BE2C (cell line): ENCODE data around the gene SSBP3.
"Not testable (repeated sequence)": the region's sequence is repeated elsewhere in the genome, so short reads cannot be mapped to it uniquely, and the experiment has no call there.

Experiments used
- DNase-seq: peaks from one replicate; pipeline ENCODE4 v3.0.0-alpha.2; 2020
- H3K27me3 ChIP-seq: fragments of 250-450 bp; sonication (Bioruptor Pico); 2 replicates; pipeline ENCODE4 v1.5.1; 2020; ENCODE audit warnings: mild to moderate bottlenecking
- H3K36me3 ChIP-seq: fragments of 250-450 bp; sonication (Bioruptor Pico); 2 replicates; pipeline ENCODE4 v1.5.1; 2020; ENCODE audit warnings: mild to moderate bottlenecking
- H3K4me1 ChIP-seq: fragments of 250-450 bp; sonication (Bioruptor Pico); 2 replicates; pipeline ENCODE4 v1.5.1; 2020
- H3K4me3 ChIP-seq: 2 replicates; pipeline ENCODE4 v1.5.1; 2011; ENCODE audit warnings: low read depth, low read length
- H3K9me3 ChIP-seq: fragments of 250-450 bp; sonication (Bioruptor Pico); 2 replicates; pipeline ENCODE4 v1.5.1; 2020
- TF ChIP-seq, protein P1 (sequence below): IDR thresholded peaks from 2 replicates; pipeline ENCODE4 v1.5.1; 2012; ENCODE audit warnings: mild to moderate bottlenecking, low read depth, low read length

Gene SSBP3

DNA sequence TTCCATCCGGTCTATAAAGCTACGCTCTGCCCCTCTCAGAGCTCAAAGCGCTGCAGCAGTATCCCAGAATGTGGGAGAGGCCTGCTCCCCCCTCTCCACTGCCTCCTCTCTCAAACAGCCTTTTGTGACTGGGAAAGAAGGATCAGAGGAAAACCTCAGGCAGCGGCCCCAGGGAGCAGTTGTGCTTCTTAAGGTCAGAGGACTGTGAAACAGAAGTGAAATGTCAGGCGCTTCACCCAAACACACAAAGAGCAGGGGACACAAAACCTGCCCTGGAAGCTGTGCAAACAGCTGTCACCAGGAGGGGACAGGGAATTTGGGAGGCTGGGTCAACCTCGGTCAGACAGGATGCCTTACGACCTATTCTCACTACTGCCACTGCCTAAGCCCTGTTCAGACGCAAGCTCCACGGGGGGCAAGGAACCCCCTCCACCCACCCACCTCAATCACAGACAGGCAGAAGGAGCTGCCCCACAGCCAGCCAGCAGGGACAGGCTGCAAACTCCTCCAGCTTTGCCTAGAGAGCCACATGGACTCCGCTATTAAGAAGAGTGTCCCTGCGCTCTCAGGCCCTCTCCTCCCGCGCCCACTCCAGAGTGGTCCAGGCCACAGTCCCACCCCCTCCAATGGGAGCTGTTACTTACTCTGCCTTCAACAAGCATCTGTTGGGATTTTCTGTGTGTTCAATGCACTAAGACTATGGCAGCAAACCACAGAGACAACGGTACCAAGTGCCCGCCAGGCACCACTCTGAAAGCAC, 14.6 kb downstream of the SSBP3 start:
- TF ChIP-seq, protein P1, sequence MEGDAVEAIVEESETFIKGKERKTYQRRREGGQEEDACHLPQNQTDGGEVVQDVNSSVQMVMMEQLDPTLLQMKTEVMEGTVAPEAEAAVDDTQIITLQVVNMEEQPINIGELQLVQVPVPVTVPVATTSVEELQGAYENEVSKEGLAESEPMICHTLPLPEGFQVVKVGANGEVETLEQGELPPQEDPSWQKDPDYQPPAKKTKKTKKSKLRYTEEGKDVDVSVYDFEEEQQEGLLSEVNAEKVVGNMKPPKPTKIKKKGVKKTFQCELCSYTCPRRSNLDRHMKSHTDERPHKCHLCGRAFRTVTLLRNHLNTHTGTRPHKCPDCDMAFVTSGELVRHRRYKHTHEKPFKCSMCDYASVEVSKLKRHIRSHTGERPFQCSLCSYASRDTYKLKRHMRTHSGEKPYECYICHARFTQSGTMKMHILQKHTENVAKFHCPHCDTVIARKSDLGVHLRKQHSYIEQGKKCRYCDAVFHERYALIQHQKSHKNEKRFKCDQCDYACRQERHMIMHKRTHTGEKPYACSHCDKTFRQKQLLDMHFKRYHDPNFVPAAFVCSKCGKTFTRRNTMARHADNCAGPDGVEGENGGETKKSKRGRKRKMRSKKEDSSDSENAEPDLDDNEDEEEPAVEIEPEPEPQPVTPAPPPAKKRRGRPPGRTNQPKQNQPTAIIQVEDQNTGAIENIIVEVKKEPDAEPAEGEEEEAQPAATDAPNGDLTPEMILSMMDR = no peak
- H3K4me1 ChIP-seq = no peaks in the 10 kb centered on the region; the same call in 1 of the 2 replicates
- no peaks in the 10 kb centered on the region for H3K9me3 ChIP-seq
- H3K27me3 ChIP-seq = no peaks in the 10 kb centered on the region
- no peak for DNase-seq
- H3K36me3 ChIP-seq = peaks cover 29% of the 10 kb centered on the region
- H3K4me3 ChIP-seq = no peak overlapping the region

DNA sequence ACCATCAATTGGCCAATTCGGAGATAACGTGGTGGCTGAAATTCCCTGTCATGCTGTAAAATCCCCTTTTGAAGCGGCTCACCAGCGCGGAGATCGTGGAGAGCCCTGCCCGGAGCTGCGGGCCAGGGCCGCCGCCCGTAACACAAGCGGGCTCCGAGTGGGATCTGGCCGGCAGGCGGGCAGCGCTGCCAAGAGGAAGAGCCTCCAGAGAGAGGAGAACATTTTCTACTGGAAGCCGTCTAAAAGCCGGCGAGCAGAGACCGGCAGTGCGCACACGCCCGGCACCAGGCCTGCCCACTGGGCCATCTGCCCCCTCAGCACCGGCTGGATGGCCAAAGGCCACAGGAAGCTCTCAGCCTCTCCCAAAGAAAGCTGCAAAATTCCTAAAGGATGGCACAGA, 15.5 kb downstream of the SSBP3 start:
- TF ChIP-seq, protein P1 = no peak
- no peaks in the 10 kb centered on the region for H3K9me3 ChIP-seq
- peaks cover 27% of the 10 kb centered on the region for H3K36me3 ChIP-seq
- DNase-seq = no peak
- no peaks in the 10 kb centered on the region for H3K27me3 ChIP-seq
- H3K4me3 ChIP-seq = no peak overlapping the region
- H3K4me1 ChIP-seq = no peaks in the 10 kb centered on the region; the same call in 1 of the 2 replicates

DNA sequence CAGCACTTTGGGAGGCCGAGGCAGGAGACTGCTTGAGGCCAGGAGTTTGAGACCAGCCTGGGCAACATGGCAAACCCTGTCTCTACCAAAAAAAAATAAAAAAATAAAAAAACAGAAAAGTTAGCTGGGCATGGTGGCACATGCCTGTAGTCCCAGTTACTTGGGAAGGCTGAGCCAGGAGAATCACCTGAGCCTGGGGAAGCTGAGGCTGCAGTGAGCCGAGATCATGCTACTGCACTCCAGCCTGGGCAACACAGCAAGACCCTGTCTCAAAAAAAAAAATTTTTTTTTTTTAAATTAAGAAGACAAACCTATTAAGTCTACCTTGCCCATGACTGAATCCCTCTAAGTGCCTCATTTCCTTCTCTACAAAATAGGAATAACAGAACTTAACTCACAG, 16.6 kb downstream of the SSBP3 start:
- not testable (repeated sequence) for H3K4me1 ChIP-seq, DNase-seq, H3K4me3 ChIP-seq, H3K27me3 ChIP-seq, H3K9me3 ChIP-seq
- H3K36me3 ChIP-seq = peaks cover 20% of the 10 kb centered on the region

DNA sequence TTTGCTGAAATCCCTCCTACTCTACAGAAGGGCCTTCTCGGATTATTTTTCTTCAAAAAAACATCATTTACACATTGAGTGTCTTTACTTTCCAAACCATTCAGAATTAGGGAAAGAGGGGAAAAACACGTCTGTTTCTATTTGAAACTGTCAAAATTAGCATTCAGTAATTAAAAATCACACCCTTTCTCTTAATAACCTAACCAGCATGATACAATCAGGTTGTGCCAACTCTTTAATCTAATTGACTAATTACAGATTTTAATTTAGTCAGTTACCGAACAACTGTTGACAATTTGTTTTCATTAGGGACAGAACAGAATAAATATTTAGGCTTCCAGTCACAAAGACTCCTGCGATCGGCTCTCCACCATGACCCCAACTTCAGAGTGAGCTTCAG, 18.8 kb downstream of the SSBP3 start:
- H3K27me3 ChIP-seq = no peaks in the 10 kb centered on the region
- TF ChIP-seq, protein P1 = no peak
- no peaks in the 10 kb centered on the region for H3K9me3 ChIP-seq
- no peak for DNase-seq
- no peak overlapping the region for H3K4me3 ChIP-seq
- peaks cover 9% of the 10 kb centered on the region for H3K36me3 ChIP-seq
- no peaks in the 10 kb centered on the region; the same call in 1 of the 2 replicates for H3K4me1 ChIP-seq

DNA sequence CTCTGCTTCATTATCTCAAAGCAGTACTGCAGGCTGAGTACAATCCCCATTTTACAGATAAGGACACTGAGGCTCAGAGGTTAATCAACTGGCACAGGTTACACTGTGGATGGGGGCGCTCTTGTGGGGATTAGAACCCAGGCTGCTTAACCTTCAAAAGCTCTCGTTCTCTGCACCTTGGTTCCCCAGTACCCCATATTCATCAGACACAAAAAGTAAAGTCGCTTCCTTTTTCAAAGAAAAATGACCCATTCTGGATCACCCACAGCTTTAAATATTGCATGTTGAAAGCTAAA, 20.5 kb downstream of the SSBP3 start:
- H3K9me3 ChIP-seq = no peaks in the 10 kb centered on the region
- no peaks in the 10 kb centered on the region for H3K27me3 ChIP-seq
- H3K4me1 ChIP-seq = no peaks in the 10 kb centered on the region; the same call in 1 of the 2 replicates
- H3K36me3 ChIP-seq = peaks cover 3% of the 10 kb centered on the region
- TF ChIP-seq, protein P1 = no peak
- DNase-seq = no peak
- H3K4me3 ChIP-seq = no peak overlapping the region

DNA sequence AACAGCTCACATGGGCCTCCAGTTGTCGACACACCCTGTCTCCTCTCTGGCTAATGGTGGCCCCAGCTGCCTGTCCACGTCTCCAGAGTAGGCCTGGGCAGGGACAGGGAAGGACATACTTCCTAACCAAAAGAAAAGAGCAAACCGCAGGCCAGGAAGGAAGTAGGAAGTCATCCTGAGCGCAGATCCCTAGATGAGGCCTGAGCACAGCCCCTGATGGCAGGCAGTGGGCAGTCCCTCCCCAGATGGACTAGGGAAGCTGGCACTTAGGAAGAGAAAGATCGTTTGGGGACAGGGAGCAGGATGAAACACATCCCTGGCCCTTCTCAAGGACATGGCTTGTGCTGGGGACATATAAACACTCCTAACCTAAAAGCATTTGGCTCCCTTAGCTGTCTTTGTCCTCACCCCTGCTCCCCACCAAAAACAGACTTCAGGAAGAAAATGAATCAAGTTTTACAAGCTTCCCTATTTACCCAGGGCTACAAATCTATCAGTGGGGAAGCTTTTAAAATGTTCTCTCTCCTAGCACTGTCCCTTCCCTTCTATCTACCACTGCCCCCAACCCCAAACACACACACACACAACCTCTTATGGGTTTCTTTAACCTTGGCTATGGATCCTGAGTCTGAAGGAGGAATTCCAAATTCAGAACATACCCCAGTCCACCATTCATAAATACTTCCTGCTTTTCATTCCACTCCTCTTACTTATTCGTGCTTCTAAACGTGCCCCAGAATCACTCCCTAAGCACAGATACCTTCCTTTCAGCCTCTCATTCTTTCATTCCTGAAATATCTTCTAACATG, 21.1 kb downstream of the SSBP3 start:
- TF ChIP-seq, protein P1 = no peak
- Histone ChIP-seq H3K9me3 (no peaks in the 10 kb centered on the region), H3K4me1 (no peaks in the 10 kb centered on the region; the same call in 1 of the 2 replicates), H3K27me3 (no peaks in the 10 kb centered on the region), H3K4me3 (no peak overlapping the region), H3K36me3 (peaks cover 8% of the 10 kb centered on the region)
- no peak for DNase-seq
